WTC11 (cell line): ENCODE data around the gene CACNA1H. TPM values are rescaled to one million over a fixed set of nuclear protein-coding genes. Genes with fewer than 3 reads are reported as not detected.

Experiments used
- ATAC-seq: fragments of 200-7000 bp; cut with Tn5 transposase; 2 replicates; pipeline ENCODE4 v1.10.0; 2021; ENCODE audit warnings: mild to moderate bottlenecking, moderate library complexity
- CTCF ChIA-PET: fragments of 300-600 bp; sonication (Branson Sonifier 250); formaldehyde crosslinking; loops from one replicate; lab custom pipeline; 2021; ENCODE audit warnings: antibody characterized with exemption; lab: Charles Lee
- POLR2A ChIA-PET: fragments of 350-600 bp; sonication (Branson Sonifier 250); formaldehyde crosslinking; loops from one replicate; lab custom pipeline; 2021; ENCODE audit warnings: antibody characterized with exemption; lab: Charles Lee
- DNase-seq: peaks from one replicate; pipeline ENCODE4 v3.0.0; 2021; ENCODE audit warnings: low spot score
- H3K27ac Mint-ChIP-seq: 2 replicates; pipeline ENCODE4 v1.8.0; 2021; ENCODE audit warnings: mixed read lengths
- H3K27me3 Mint-ChIP-seq: 2 replicates; pipeline ENCODE4 v1.8.0; 2021; ENCODE audit warnings: low read depth, mild to moderate bottlenecking, moderate library complexity, mixed read lengths
- H3K36me3 Mint-ChIP-seq: 2 replicates; pipeline ENCODE4 v1.8.0; 2021; ENCODE audit warnings: mixed read lengths
- H3K4me1 Mint-ChIP-seq: 2 replicates; pipeline ENCODE4 v1.8.0; 2022; ENCODE audit warnings: mixed read lengths
- H3K4me3 Mint-ChIP-seq: 2 replicates; pipeline ENCODE4 v1.8.0; 2021; ENCODE audit warnings: mild to moderate bottlenecking, moderate library complexity, mixed read lengths
- H3K9me3 Mint-ChIP-seq: 2 replicates; pipeline ENCODE4 v1.8.0; 2021; ENCODE audit warnings: mixed read lengths
- ARID4B ChIP-seq: sonication (generic); formaldehyde crosslinking; IDR thresholded peaks from 2 replicates; pipeline ENCODE4 v1.8.0; 2023; ENCODE audit warnings: missing genetic modification reagents, mild to moderate bottlenecking, borderline replicate concordance
- ATF2 ChIP-seq: sonication (generic); formaldehyde crosslinking; IDR thresholded peaks from 2 replicates; pipeline ENCODE4 v1.8.1; 2022; ENCODE audit warnings: low read depth, missing genetic modification reagents, borderline replicate concordance
- CBFB ChIP-seq: sonication (generic); formaldehyde crosslinking; IDR thresholded peaks from 2 replicates; pipeline ENCODE4 v1.8.1; 2022; ENCODE audit warnings: mild to moderate bottlenecking, low read depth, missing genetic modification reagents
- CDX4 ChIP-seq: fragments of 250-450 bp; sonication (Bioruptor Pico); IDR thresholded peaks from 2 replicates; pipeline ENCODE4 v1.9.0; 2021; ENCODE audit warnings: moderate library complexity, mild to moderate bottlenecking, inconsistent platforms, borderline replicate concordance
- GABPB1 ChIP-seq: sonication (generic); formaldehyde crosslinking; IDR thresholded peaks from 2 replicates; pipeline ENCODE4 v1.8.1; 2023; ENCODE audit warnings: mild to moderate bottlenecking, missing genetic modification reagents
- HMGA2 ChIP-seq: fragments of 250-450 bp; sonication (Bioruptor Pico); IDR thresholded peaks from 2 replicates; pipeline ENCODE4 v1.4.0; 2021; ENCODE audit warnings: mild to moderate bottlenecking, moderate library complexity
- NR1H2 ChIP-seq: sonication (generic); formaldehyde crosslinking; IDR thresholded peaks from 2 replicates; pipeline ENCODE4 v1.9.0; 2021; ENCODE audit warnings: mild to moderate bottlenecking, moderate library complexity, missing genetic modification reagents
- SOX15 ChIP-seq: fragments of 250-450 bp; sonication (Bioruptor Pico); IDR thresholded peaks from 2 replicates; pipeline ENCODE4 v1.9.0; 2021; ENCODE audit warnings: mild to moderate bottlenecking
- USF1 ChIP-seq: sonication (generic); formaldehyde crosslinking; IDR thresholded peaks from 2 replicates; pipeline ENCODE4 v1.8.0; 2022; ENCODE audit warnings: mild to moderate bottlenecking, missing genetic modification reagents
- ZBTB43 ChIP-seq: sonication (generic); formaldehyde crosslinking; IDR thresholded peaks from 2 replicates; pipeline ENCODE4 v1.8.1; 2023; ENCODE audit warnings: mild to moderate bottlenecking, missing genetic modification reagents
- ZNF121 ChIP-seq: sonication (generic); formaldehyde crosslinking; IDR thresholded peaks from 2 replicates; pipeline ENCODE4 v1.8.0; 2023; ENCODE audit warnings: missing genetic modification reagents
- ZNF219 ChIP-seq: sonication (generic); formaldehyde crosslinking; IDR thresholded peaks from 2 replicates; pipeline ENCODE4 v1.8.0; 2023; ENCODE audit warnings: missing genetic modification reagents, mild to moderate bottlenecking, borderline replicate concordance
- ZNF232 ChIP-seq: sonication (generic); formaldehyde crosslinking; IDR thresholded peaks from 2 replicates; pipeline ENCODE4 v1.8.0; 2022; ENCODE audit warnings: mild to moderate bottlenecking, missing genetic modification reagents
- ZNF317 ChIP-seq: sonication (generic); formaldehyde crosslinking; IDR thresholded peaks from 2 replicates; pipeline ENCODE4 v1.8.1; 2023; ENCODE audit warnings: low read depth, mild to moderate bottlenecking, moderate library complexity, missing genetic modification reagents, borderline replicate concordance
- ZNF423 ChIP-seq: fragments of 250-450 bp; sonication (Bioruptor Pico); IDR thresholded peaks from 2 replicates; pipeline ENCODE4 v2.1.2; 2022; ENCODE audit warnings: mild to moderate bottlenecking, moderate library complexity
- ZNF425 ChIP-seq: fragments of 250-450 bp; sonication (Bioruptor Pico); conservative IDR thresholded peaks from 2 replicates; pipeline ENCODE4 v1.9.0; 2021; ENCODE audit warnings: mild to moderate bottlenecking
- ZNF532 ChIP-seq: fragments of 250-450 bp; sonication (Bioruptor Pico); IDR thresholded peaks from 2 replicates; pipeline ENCODE4 v1.9.0; 2021; ENCODE audit warnings: mild to moderate bottlenecking, borderline replicate concordance
- total RNA-seq: library from RNA; stranded (reverse); gene quantifications from 3 replicates; pipeline ENCODE4 v1.2.3, GENCODE V29; 2021

Gene CACNA1H
- total RNA-seq, 1 experiment from 2014 or later, result 38.0 TPM

- peaks cover 9% of the 10 kb centered on the region; the same call in 1 of the 2 replicates for H3K36me3 Mint-ChIP-seq
- POLR2A ChIA-PET, result no interaction called here
- H3K27ac Mint-ChIP-seq, result peak overlapping the region; percentile 36; the same call in 1 of the 2 replicates
- no peaks in the 10 kb centered on the region for H3K27me3 Mint-ChIP-seq
- ATAC-seq (no peak), DNase-seq (no peak)
- CTCF ChIA-PET, result interaction anchor here (1.3 kb wide), 1 partner anchor 98 kb away, joined by 3 read pairs; no protein-coding TSS in a partner anchor
- no peak overlapping the region for H3K4me3 Mint-ChIP-seq
- no peaks in the 10 kb centered on the region for H3K9me3 Mint-ChIP-seq
- no peaks in the 10 kb centered on the region for H3K4me1 Mint-ChIP-seq
- TF ChIP-seq USF1 (CRISPR knock-in tag) (no peak), ZNF317 (no peak), CDX4 (no peak), ARID4B (no peak), ZNF532 (CRISPR knock-in tag) (no peak)
Measured at GRCh38 chr16:1201444-1201843, 48.5 kb downstream of the CACNA1H start.

- Mint-ChIP-seq H3K4me1 (no peaks in the 10 kb centered on the region), H3K4me3 (no peak overlapping the region), H3K36me3 (peaks cover 9% of the 10 kb centered on the region; the same call in 1 of the 2 replicates), H3K9me3 (no peaks in the 10 kb centered on the region), H3K27ac (no peak overlapping the region), H3K27me3 (no peaks in the 10 kb centered on the region)
- POLR2A ChIA-PET, result no interaction called here
- CTCF ChIA-PET, result interaction anchor here (1.3 kb wide), 1 partner anchor 99 kb away, joined by 3 read pairs; no protein-coding TSS in a partner anchor
- DNase-seq (no peak), ATAC-seq (no peak)
- TF ChIP-seq ZBTB43 (CRISPR knock-in tag), result no peak
Measured at GRCh38 chr16:1202274-1202673, 49.4 kb downstream of the CACNA1H start.

- POLR2A ChIA-PET, result no interaction called here
- CTCF ChIA-PET, result interaction anchor here (1.1 kb wide), 1 partner anchor 99 kb away, joined by 3 read pairs; no protein-coding TSS in a partner anchor
- Mint-ChIP-seq H3K27ac (no peak overlapping the region), H3K4me1 (no peaks in the 10 kb centered on the region), H3K36me3 (peaks cover 9% of the 10 kb centered on the region; the same call in 1 of the 2 replicates), H3K27me3 (no peaks in the 10 kb centered on the region), H3K9me3 (no peaks in the 10 kb centered on the region), H3K4me3 (no peak overlapping the region)
- ATAC-seq, result no peak
- DNase-seq, result no peak
- TF ChIP-seq ZNF425 (CRISPR knock-in tag) (no peak), CBFB (CRISPR knock-in tag) (no peak), ZNF232 (CRISPR knock-in tag) (no peak), ZNF219 (CRISPR knock-in tag) (no peak), ZNF423 (no peak), SOX15 (no peak), NR1H2 (CRISPR knock-in tag) (no peak), GABPB1 (CRISPR knock-in tag) (no peak), ZNF121 (no peak), ATF2 (CRISPR knock-in tag) (no peak), HMGA2 (no peak)
Measured at GRCh38 chr16:1204933-1205332, 52.0 kb downstream of the CACNA1H start.
